Loucy (cell line): ENCODE results near the gene AMOTL2.

Experiments used
- CTCF ChIP-seq: fragments of 200-600 bp; sonication (generic); conservative IDR thresholded peaks from 2 replicates; pipeline ENCODE4 v1.5.1; 2014; ENCODE audit warnings: mild to moderate bottlenecking, antibody characterized with exemption, low read length
- EZH2phosphoT487 ChIP-seq: fragments of 200-600 bp; IDR thresholded peaks from 2 replicates; pipeline ENCODE4 v1.6.1; 2018; ENCODE audit warnings: antibody characterized with exemption, mild to moderate bottlenecking, moderate library complexity, borderline replicate concordance

GRCh38 chr3:134359121-134360010 is 14.9 kb downstream of the AMOTL2 start:
- no peak for TF ChIP-seq CTCF
- no peak for TF ChIP-seq EZH2phosphoT487
